Activated T-cell treated with anti-CD3 and anti-CD28 coated beads for 24 hours (primary cell): ENCODE results near the gene BEST3.
A peak's percentile ranks its signal among the peaks of the same experiment; 100 is the strongest.
"Not testable (repeated sequence)": the region's sequence is repeated elsewhere in the genome, so short reads cannot be mapped to it uniquely, and the experiment has no call there.

ENCODE experiments used
- DNase-seq: peaks from one replicate; pipeline ENCODE4 v3.0.0-alpha.2; 2020; ENCODE audit warnings: low read depth

BEST3 gene

GRCh38 chr12:69648476-69648875 is 50.6 kb downstream of the BEST3 start:
- no peak for DNase-seq

- no peak for DNase-seq
Measured at GRCh38 chr12:69647178-69647577, 51.9 kb downstream of the BEST3 start.

DNA sequence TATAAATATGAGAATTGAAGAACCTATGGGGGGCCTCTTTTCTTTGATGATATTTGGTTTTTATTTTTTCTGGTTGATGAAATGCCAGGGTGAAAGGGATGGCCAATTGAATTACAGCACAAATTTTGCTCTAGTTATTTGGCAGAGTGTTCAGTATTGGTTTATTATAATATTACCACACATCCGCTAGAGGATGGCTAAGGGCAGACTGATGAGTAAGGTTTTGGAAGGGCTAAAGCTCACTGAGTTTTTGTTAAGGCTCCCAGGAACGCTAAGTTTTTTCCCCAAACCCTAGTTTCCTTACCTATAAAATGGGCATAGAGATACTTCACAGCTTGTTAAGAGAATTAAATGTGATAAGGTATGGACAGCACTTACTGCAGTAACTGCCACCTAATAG is 54.1 kb downstream of the BEST3 start:
- DNase-seq = no peak

DNA sequence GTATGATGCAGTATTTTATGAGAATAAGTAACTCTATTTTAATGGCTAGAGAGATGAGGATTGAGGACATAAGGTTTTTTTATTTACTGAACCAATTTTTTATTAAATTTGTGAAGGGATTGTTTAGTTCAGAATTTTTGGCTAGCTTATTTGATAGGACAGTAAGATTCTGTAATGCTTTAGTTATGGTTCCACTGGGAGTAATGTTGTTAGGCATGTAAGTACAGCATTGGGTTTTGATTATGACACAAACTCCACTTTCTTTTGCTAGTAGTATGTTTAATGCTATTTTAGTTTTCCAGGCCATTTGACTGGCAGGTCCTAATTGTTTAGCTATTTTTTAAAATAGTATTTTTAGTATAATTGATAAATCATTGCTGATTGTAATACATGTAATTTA is 54.6 kb downstream of the BEST3 start:
- no peak for DNase-seq

DNA sequence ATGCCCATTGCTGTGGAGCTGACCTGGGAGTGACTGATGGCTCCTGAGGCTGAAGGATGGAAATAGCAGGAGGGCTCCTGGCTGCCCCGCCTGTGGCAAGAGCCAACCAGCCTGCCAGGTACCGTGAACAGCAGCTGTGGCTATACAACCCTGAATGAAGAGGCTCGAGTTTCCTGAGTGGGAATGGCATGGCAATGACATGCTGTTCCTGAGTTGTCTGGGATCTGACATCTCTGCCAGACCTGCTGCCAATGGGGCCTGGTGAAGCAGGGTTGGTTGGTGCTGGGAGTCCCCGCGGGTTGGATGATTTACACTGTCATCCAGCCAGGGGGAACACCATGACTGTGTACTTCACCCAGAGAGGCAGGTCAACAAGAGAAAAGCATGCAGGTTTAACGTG is 56.6 kb downstream of the BEST3 start:
- DNase-seq = no peak

- DNase-seq = no peak
Measured at GRCh38 chr12:69641546-69641945, 57.6 kb downstream of the BEST3 start.

- peak; percentile 51 for DNase-seq
Measured at GRCh38 chr12:69639400-69640016, 59.6 kb downstream of the BEST3 start.

GRCh38 chr12:69633061-69633460 is 66.0 kb downstream of the BEST3 start:
- DNase-seq = no peak

DNA sequence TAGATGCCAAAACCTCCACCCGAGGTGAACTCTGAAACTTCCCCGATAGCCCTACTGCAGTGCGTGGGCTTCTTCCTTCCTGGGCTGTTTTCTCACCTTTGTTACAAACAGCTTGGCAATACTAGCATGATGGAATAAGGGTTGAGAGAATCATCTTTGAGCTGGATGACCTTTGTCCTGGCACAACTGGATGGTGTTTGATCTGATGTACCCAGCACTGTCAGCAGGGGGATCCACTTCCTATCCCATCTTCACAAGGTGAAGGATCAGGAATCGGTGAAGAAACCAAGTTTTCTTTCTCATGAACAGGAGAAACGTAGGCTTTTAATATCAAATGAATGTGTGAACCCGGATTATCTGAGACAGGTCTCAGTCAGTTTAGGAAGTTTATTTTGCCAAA is 68.9 kb downstream of the BEST3 start:
- DNase-seq = no peak

DNA sequence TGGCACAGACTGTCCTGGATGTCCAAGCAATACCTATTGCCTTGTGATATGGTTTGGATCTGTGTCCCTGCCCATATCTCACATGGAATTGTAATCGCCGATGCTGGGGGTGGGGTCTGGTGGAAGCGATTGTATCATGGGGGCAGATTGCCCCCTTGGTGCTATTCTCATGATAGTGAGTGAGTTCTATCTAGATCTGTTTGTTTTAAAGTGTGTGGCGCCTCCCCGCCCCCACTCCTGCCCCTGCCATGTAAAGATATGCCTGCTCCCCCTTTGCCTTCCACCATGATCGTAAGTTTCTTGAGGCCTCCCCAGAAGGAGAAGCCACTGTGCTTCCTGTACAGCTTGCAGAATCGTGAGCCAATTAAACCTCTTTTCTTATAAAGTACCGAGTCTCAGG is 71.6 kb downstream of the BEST3 start:
- no peak for DNase-seq

- no peak for DNase-seq
Measured at GRCh38 chr12:69623970-69624369, 75.1 kb downstream of the BEST3 start.

DNA sequence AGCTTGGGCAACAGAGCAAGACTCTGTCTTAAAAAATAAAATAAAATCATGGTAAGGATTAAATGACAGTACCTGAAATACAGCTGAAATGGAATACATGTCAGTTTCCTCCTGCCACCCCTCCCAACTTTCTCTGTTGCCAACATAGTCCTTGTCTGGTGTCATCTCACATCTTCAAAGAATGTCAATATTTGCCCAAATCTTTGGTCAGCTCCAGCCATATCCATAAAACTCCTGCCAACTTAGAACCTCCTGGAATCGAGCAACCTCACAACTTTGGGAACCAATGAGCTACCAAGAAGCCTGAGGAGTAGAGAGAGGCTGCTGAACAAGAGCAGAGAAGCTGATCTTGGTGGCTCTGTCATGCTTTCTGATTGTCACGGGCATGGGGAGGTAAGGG is 77.6 kb downstream of the BEST3 start:
- no peak for DNase-seq

GRCh38 chr12:69620921-69621320 is 78.2 kb downstream of the BEST3 start:
- no peak for DNase-seq

DNA sequence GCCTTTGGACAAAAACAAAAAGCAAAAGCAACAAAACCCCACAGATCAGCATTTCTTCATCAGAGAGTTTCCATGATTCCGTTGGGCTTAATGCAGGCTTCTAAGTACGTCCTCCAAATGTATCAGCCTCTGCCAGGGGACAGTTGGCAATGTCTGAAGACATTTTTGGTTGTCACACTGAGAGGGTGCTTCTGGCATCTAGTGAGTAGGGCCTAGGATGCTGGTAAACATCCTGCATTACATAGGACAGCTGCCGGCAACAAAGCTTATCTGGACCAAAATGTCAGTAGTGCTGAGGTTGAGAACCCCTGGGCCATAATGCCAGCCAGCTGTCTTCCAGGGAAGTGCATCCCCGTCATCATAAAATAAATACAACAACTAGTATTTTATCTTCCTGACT is 79.0 kb downstream of the BEST3 start:
- no peak for DNase-seq

DNA sequence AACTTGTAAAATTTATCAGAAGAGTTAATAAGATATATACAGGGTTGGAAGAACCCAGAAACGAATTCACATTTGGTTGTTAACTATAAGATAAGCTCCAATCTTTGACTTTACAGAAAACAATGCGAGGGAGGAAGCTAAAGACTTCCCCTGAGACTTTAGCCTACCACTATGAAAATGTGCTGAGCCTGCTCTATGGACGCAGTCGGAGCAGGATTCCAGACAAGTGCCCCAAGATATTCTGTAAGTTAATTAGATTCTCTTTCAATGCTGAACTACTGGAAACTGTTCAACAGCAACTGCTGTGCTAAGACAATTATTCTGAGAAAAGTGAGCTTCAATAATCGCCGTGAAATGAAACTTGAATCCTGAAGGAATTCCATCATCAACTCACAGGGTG is 80.1 kb downstream of the BEST3 start:
- DNase-seq = no peak

- DNase-seq = no peak
Measured at GRCh38 chr12:69616025-69616424, 83.1 kb downstream of the BEST3 start.

GRCh38 chr12:69613351-69613750 is 85.8 kb downstream of the BEST3 start:
- no peak for DNase-seq

- no peak for DNase-seq
Measured at GRCh38 chr12:69610729-69611128, 88.4 kb downstream of the BEST3 start, which contains the start of gene LRRC10. TSS of gene LRRC10 (minus strand) at chr12:69610907. CDS start at chr12:69610838, 69 bp downstream.

DNA sequence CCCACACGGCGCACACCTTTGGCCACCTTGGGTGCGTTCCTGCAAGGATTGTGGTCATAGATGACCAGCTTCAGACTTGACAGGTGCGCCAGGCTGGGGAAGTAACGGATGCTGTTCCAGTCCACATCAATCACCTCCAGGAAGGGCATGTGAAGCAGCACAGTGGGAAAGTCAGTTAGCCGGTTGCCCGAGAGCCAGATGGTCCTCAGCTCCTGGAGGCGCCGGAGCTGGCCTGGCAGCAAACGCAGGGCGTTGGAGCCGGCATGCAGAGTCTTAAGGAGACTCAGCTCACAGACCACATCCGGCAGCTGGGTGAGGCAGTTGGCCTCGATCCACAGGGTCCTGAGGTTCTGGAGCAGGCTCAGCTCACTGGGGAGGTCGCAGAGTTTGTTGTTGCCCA is 89.0 kb downstream of the BEST3 start:
- no peak for DNase-seq

DNA sequence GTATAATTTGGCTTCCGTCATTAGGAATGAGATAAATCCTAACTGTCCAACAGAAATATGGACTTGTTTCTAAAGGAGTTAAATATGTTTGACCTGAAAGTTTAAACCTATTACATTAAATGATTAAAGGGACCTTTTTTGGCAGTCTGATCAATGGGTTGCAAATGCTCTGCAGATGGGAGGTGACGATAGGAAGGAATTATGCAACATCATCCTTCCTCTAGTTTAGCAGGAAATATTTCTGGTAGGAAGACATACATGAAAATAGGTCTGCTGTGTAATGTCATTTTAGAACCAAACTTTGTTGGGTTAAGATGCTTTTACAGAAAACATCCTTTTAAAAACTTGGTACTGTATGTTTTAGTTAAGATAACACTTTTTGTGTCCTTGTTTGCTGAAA is 91.0 kb downstream of the BEST3 start:
- no peak for DNase-seq

DNA sequence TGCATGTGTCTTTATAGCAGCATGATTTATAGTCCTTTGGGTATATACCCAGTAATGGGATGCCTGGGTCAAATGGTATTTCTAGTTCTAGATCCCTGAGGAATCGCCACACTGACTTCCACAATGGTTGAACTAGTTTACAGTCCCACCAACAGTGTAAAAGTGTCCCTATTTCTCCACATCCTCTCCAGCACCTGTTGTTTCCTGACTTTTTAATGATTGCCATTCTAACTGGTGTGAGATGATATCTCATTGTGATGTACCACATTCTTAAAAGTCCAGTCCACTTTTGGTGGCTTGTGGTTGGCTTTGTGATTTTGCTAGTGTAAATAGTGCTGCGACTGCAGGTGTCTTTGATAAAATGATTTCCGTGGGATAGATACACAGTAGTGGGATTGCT is 94.8 kb downstream of the BEST3 start:
- DNase-seq = not testable (repeated sequence)
